ENCODE data around the gene PSMA5. TPM values are rescaled to one million over a fixed set of nuclear protein-coding genes. Genes with fewer than 3 reads are reported as not detected.
A peak's percentile ranks its signal among the peaks of the same experiment; 100 is the strongest.

Gene PSMA5
- total RNA-seq, 1 donor from 2014 or later, result 2.6 TPM

- no peak for TF ChIP-seq CTCF (IDR thresholded peaks at IDR 0.05)
- DNase-seq (ENCODE audit: low spot score in 2 of 2), result no peak
- H3K36me3 ChIP-seq, result peaks cover 27 to 32% of the 10 kb centered on the region in 2 donors
- no peaks in the 10 kb centered on the region for H3K27me3 ChIP-seq
- peaks cover 11 to 66% of the 10 kb centered on the region in 2 donors for H3K4me1 ChIP-seq
- H3K4me3 ChIP-seq, result no peak overlapping the region
- intact Hi-C loops (cut with DNase I), result no loop called here
- H3K9me3 ChIP-seq, result no peaks in the 10 kb centered on the region
- H3K27ac ChIP-seq, result peak overlapping the region; percentile 87 to 92
These were observed 57.0 kb downstream of the PSMA5 start for GRCh38 chr1:109369167-109369746.

- Histone ChIP-seq H3K4me3 (no peak overlapping the region), H3K36me3 (peaks cover 27 to 33% of the 10 kb centered on the region in 2 donors), H3K27ac (peak overlapping the region; percentile 87 to 92), H3K27me3 (no peaks in the 10 kb centered on the region), H3K4me1 (peaks cover 11 to 64% of the 10 kb centered on the region in 2 donors), H3K9me3 (no peaks in the 10 kb centered on the region)
- no peak for DNase-seq (ENCODE audit: low spot score in 2 of 2)
- intact Hi-C loops (cut with DNase I), result no loop called here
- no peak for TF ChIP-seq CTCF (IDR thresholded peaks at IDR 0.05)
These were observed 57.8 kb downstream of the PSMA5 start for GRCh38 chr1:109368464-109368863.

- Histone ChIP-seq H3K9me3 (no peaks in the 10 kb centered on the region), H3K4me1 (peaks cover 11 to 61% of the 10 kb centered on the region in 2 donors), H3K4me3 (no peak overlapping the region), H3K27me3 (no peaks in the 10 kb centered on the region), H3K36me3 (peaks cover 27 to 37% of the 10 kb centered on the region in 2 donors), H3K27ac (peak overlapping the region; percentile 87 to 92)
- no peak for TF ChIP-seq CTCF (IDR thresholded peaks at IDR 0.05)
- DNase-seq (ENCODE audit: low spot score in 2 of 2), result no peak
- intact Hi-C loops (cut with DNase I), result no loop called here
These were observed 58.6 kb downstream of the PSMA5 start for GRCh38 chr1:109367626-109368025.

- no peaks in the 10 kb centered on the region for H3K9me3 ChIP-seq
- H3K27me3 ChIP-seq, result no peaks in the 10 kb centered on the region
- no peak for TF ChIP-seq CTCF (IDR thresholded peaks at IDR 0.05)
- H3K4me1 ChIP-seq, result peaks cover 17 to 63% of the 10 kb centered on the region in 2 donors
- intact Hi-C loops (cut with DNase I), result no loop called here
- H3K27ac ChIP-seq, result peak overlapping the region; percentile 87 to 92
- peaks cover 27 to 37% of the 10 kb centered on the region in 2 donors for H3K36me3 ChIP-seq
- no peak overlapping the region for H3K4me3 ChIP-seq
- no peak for DNase-seq (ENCODE audit: low spot score in 2 of 2)
These were observed 60.5 kb downstream of the PSMA5 start for GRCh38 chr1:109365642-109366204.

- no peak for DNase-seq (ENCODE audit: low spot score in 2 of 2)
- Histone ChIP-seq H3K27me3 (no peaks in the 10 kb centered on the region), H3K36me3 (peaks cover 17 to 25% of the 10 kb centered on the region in 2 donors), H3K4me3 (peak overlapping the region in 1 of 2 donors; percentile 13), H3K9me3 (no peaks in the 10 kb centered on the region), H3K27ac (peak overlapping the region in 1 of 2 donors; percentile 65), H3K4me1 (peaks cover 10 to 47% of the 10 kb centered on the region in 2 donors)
- no peak for TF ChIP-seq CTCF (IDR thresholded peaks at IDR 0.05)
- intact Hi-C loops (cut with DNase I), result no loop called here
These were observed 64.6 kb downstream of the PSMA5 start for GRCh38 chr1:109361649-109362048.
